Measurements from ENCODE around the gene TMEM182.

DNA sequence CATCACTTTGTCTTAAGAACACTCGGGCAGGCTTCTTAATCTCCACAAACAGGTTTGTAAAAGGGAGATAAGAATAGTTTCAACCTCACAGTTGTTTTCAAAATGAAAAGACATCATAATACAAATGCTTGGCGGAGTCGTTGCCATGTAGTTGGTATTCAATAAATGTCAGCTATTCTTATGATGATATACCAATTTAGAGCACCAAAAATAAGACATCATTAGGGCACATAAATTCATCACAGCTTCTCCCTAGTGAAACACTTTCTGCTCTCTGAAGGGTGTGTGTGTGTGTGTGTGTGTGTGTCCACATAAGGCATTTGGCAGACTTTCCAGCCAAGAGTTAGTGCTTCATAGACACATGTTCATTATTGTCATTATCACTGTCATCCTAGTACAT, 10.8 kb downstream of the TMEM182 start:
- no peak for TF ChIP-seq EZH2 (IDR thresholded peaks at IDR 0.05; ENCODE audit: low read depth)
- TF ChIP-seq, protein P1, sequence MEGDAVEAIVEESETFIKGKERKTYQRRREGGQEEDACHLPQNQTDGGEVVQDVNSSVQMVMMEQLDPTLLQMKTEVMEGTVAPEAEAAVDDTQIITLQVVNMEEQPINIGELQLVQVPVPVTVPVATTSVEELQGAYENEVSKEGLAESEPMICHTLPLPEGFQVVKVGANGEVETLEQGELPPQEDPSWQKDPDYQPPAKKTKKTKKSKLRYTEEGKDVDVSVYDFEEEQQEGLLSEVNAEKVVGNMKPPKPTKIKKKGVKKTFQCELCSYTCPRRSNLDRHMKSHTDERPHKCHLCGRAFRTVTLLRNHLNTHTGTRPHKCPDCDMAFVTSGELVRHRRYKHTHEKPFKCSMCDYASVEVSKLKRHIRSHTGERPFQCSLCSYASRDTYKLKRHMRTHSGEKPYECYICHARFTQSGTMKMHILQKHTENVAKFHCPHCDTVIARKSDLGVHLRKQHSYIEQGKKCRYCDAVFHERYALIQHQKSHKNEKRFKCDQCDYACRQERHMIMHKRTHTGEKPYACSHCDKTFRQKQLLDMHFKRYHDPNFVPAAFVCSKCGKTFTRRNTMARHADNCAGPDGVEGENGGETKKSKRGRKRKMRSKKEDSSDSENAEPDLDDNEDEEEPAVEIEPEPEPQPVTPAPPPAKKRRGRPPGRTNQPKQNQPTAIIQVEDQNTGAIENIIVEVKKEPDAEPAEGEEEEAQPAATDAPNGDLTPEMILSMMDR (conservative IDR thresholded peaks at IDR 0.05) = no peak

Measured in PC-9 (cell line).